Measurements from ENCODE around the gene DNAJC18. TPM values are rescaled to one million over a fixed set of nuclear protein-coding genes. Genes with fewer than 3 reads are reported as not detected.

The DNAJC18 gene
- total and polyA plus RNA-seq, 2 of the 8 experiments (the other 6 are each of a cell fraction or from before 2014, with no cell fraction given) = 7.8 to 29.2 TPM

DNA sequence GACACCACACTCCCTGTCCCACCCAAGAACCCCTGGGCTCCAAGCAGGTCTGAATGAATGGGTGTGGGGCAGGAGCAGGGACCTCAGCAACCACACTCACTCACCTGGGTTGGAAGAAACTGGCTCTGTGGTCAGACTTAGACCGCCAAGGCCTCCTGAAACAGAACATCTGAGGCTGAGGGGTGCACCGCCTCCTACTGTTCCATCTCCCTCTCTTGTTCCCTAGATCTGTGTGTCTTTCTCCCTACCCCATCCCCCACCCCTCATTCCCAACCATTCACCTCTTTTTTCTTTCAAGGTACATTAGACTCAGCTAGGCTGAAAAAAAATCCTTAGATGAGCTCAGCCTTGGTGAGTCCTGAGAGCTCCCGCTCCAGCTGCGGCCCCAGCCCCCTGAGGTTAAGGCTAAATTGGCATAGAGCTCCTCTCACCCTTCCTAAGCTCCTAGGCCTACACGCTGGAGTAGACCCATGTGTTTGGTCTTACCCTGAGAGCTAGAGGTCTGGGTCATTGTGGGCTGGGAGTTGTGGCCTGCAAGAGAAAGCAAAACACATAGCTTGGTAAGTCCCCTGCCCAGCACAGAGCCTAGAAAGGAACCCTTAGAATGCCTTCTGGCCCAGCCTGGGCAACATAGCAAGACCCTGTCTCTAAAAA is 18.5 kb upstream of the DNAJC18 start:
- no peak for FAIRE-seq
- Histone ChIP-seq H3K9me3 (ENCODE audit: insufficient read depth in 2 of 2, low read depth in 1 of 2, low read length in 1 of 2) (no peaks in the 10 kb centered on the region), H2BK20ac (ENCODE audit: low read length) (no peak overlapping the region), H2BK15ac (ENCODE audit: low read length) (0 out of 2 replicates have a peak overlapping the region, but pooled peaks have one; percentile 12), H4K91ac (replicated peaks; ENCODE audit: insufficient read length, low read length) (no peak overlapping the region), H3K23me2 (ENCODE audit: low read depth, low read length) (peaks cover 10% of the 10 kb centered on the region; the same call in 1 of the 2 replicates), H2BK5ac (ENCODE audit: low read depth, low read length) (no peak overlapping the region), H3K18ac (ENCODE audit: extremely low read depth, low read length) (no peak overlapping the region), H3K27ac (ENCODE audit: low read depth, low read length) (no peak overlapping the region), H2AFZ (ENCODE audit: low read length) (no peak overlapping the region), H3K4ac (replicated peaks; ENCODE audit: insufficient read length, low read depth, low read length) (no peak overlapping the region), H2BK120ac (replicated peaks; ENCODE audit: low read depth, low read length) (no peak overlapping the region), H3K4me2 (ENCODE audit: insufficient read depth in 1 of 2, low read depth in 2 of 2, low read length in 2 of 2) (no peak overlapping the region), H4K8ac (ENCODE audit: extremely low read depth, insufficient read depth, low read length) (0 out of 2 replicates have a peak overlapping the region, but pooled peaks have one; percentile 45), H2AK5ac (ENCODE audit: low read depth, low read length) (no peak overlapping the region), H3K23ac (ENCODE audit: insufficient read length) (no peak overlapping the region), H3K27me3 (replicated peaks in 1 of 4; ENCODE audit: control insufficient read depth in 3 of 4, extremely low read depth in 1 of 4, insufficient read depth in 3 of 4, low read length in 3 of 4) (no peaks in the 10 kb centered on the region), H3K36me3 (ENCODE audit: control insufficient read depth in 2 of 4, insufficient read depth in 4 of 4, low read length in 3 of 4) (no peaks in the 10 kb centered on the region), H3K14ac (ENCODE audit: insufficient read length) (no peak overlapping the region), H3K79me1 (ENCODE audit: low read depth, low read length) (no peaks in the 10 kb centered on the region; the same call in none of the 2 replicates), H3K79me2 (ENCODE audit: control insufficient read depth in 1 of 2, insufficient read depth in 2 of 2, low read length in 2 of 2) (no peaks in the 10 kb centered on the region), H4K5ac (ENCODE audit: insufficient read length, low read depth, low read length) (no peak overlapping the region), H3K4me1 (replicated peaks in 1 of 4; ENCODE audit: control insufficient read depth in 3 of 4, insufficient read depth in 4 of 4, low read length in 3 of 4) (peaks cover 5 to 13% (median 11%) of the 10 kb centered on the region in 4 experiments; a peak in 6 of 7 replicates), H2BK12ac (ENCODE audit: low read depth, low read length) (peak overlapping the region; percentile 62; the same call in 1 of the 2 replicates), H3K9ac (replicated peaks in 1 of 4; ENCODE audit: extremely low read depth in 1 of 4, low read depth in 3 of 4, low read length in 3 of 4) (no peak overlapping the region), H3K4me3 (ENCODE audit: extremely low read depth in 1 of 4, insufficient read depth in 2 of 4, low read depth in 3 of 4, low read length in 4 of 4) (no peak overlapping the region), H4K20me1 (replicated peaks in 1 of 2; ENCODE audit: control insufficient read depth in 1 of 2, insufficient read depth in 2 of 2, low read length in 2 of 2) (peaks cover 0 to 8% of the 10 kb centered on the region in 2 experiments), H3K56ac (replicated peaks; ENCODE audit: insufficient read length, low read depth, low read length) (no peak overlapping the region)
- WGBS, 2 experiments (ENCODE audit: extremely low coverage in 1 of 2, insufficient coverage in 1 of 2, insufficient read length in 1 of 2, insufficient replicate concordance in 2 of 2, low coverage in 1 of 2, low lambda C conversion rate in 2 of 2, missing lambda C conversion rate in 1 of 2) = 82% methylated on average over 5 of the region's 5 CpGs; no CpG with 5 or more reads in 1 of the 2 experiments
- DNase-seq (ENCODE audit: low read depth in 1 of 2, low spot score in 2 of 2) = no peak
- TF ChIP-seq PHF8 (conservative IDR thresholded peaks at IDR 0.05; ENCODE audit: low read depth, low read length) (no peak), KDM1A (IDR thresholded peaks at IDR 0.05; ENCODE audit: borderline replicate concordance, low read length) (peak; percentile 58; the same call in 1 of the 2 replicates), TEAD4 (IDR thresholded peaks at IDR 0.05; ENCODE audit: low read depth, low read length) (no peak), CREB1 (IDR thresholded peaks at IDR 0.05) (no peak)
- ChIA-PET CTCF (ENCODE audit: partially characterized antibody) (interaction anchor here (0.7 to 3.0 kb wide), 7 partner anchors 10 to 176 kb away, joined by 3 to 12 read pairs (median 3); no protein-coding TSS in a partner anchor), POLR2A (ENCODE audit: partially characterized antibody) (interaction anchor here (0.6 to 1.3 kb wide), 4 partner anchors 10 to 308 kb away, joined by 3 to 4 read pairs (median 3); no protein-coding TSS in a partner anchor)
